NCI-H187 treated with DMSO at 0.1 percent for 48 hours (cell line): ENCODE results near the gene MFSD2B.
"Not testable (repeated sequence)": the region's sequence is repeated elsewhere in the genome, so short reads cannot be mapped to it uniquely, and the experiment has no call there.

Source experiments
- DNase-seq: peaks from one replicate; lab custom pipeline; 2025; lab: John Stamatoyannopoulos, UW

MFSD2B gene

GRCh38 chr2:24009680-24010476 is at the start of gene MFSD2B:
Gene MFSD2B (plus strand): TSS chr2:24010085. CDS start chr2:24010097, 12 bp downstream.
- no peak for DNase-seq

GRCh38 chr2:23967846-23968245 is 42.0 kb upstream of the MFSD2B start:
- no peak for DNase-seq

GRCh38 chr2:23976883-23977282 is 33.0 kb upstream of the MFSD2B start:
- no peak for DNase-seq

- no peak for DNase-seq
Observed at GRCh38 chr2:23988371-23988770, 21.5 kb upstream of the MFSD2B start.

- no peak for DNase-seq
Observed at GRCh38 chr2:23992931-23993330, 17.0 kb upstream of the MFSD2B start.

GRCh38 chr2:23993736-23994269 is 16.1 kb upstream of the MFSD2B start:
- DNase-seq: no peak

- DNase-seq: no peak
Observed at GRCh38 chr2:23994567-23994966, 15.3 kb upstream of the MFSD2B start.

- DNase-seq: no peak
Observed at GRCh38 chr2:24007693-24008092, 2.2 kb upstream of the MFSD2B start.

- DNase-seq: no peak
Observed at GRCh38 chr2:24008672-24009366, 1.1 kb upstream of the MFSD2B start.

GRCh38 chr2:24009367-24009679 is 562 bp upstream of the MFSD2B start:
- DNase-seq: no peak

- no peak for DNase-seq
Observed at GRCh38 chr2:24010477-24011249, 778 bp downstream of the MFSD2B start.

GRCh38 chr2:24011250-24012104 is 1.6 kb downstream of the MFSD2B start:
- no peak for DNase-seq

- DNase-seq: no peak
Observed at GRCh38 chr2:24012521-24013188, 2.8 kb downstream of the MFSD2B start.

- not testable (repeated sequence) for DNase-seq
Observed at GRCh38 chr2:24014902-24015301, 5.0 kb downstream of the MFSD2B start.

- no peak for DNase-seq
Observed at GRCh38 chr2:24015562-24016375, 5.9 kb downstream of the MFSD2B start.

GRCh38 chr2:24016376-24016761 is 6.5 kb downstream of the MFSD2B start:
- no peak for DNase-seq

- no peak for DNase-seq
Observed at GRCh38 chr2:24016853-24017703, 7.2 kb downstream of the MFSD2B start.

GRCh38 chr2:24017711-24018110 is 7.8 kb downstream of the MFSD2B start:
- DNase-seq: no peak

- no peak for DNase-seq
Observed at GRCh38 chr2:24018241-24018640, 8.4 kb downstream of the MFSD2B start.
